Keratinocyte (primary cell): ENCODE results near the gene IL22RA1. TPM values are rescaled to one million over a fixed set of nuclear protein-coding genes. Genes with fewer than 3 reads are reported as not detected.

Experiments
- DNase-seq: peaks from one replicate; pipeline ENCODE4 v3.0.0-alpha.2; 2011; ENCODE audit warnings: low read depth, missing footprints, low spot score
- FAIRE-seq: peaks from 2 replicates; lab custom pipeline; 2011; peaks lifted over from hg19 to GRCh38; lab: Jason Lieb, UNC
- H2AFZ ChIP-seq: 2 replicates; pipeline ENCODE4 v1.6.0; 2012; ENCODE audit warnings: low read length, control low read depth, inconsistent platforms; ENCODE audit not compliant: control insufficient read depth
- H3K27ac ChIP-seq: 2 replicates; pipeline ENCODE4 v1.5.1; 2011; ENCODE audit warnings: low read length; ENCODE audit not compliant: control insufficient read depth, insufficient read depth
- H3K27me3 ChIP-seq: 3 replicates; pipeline ENCODE4 v1.6.0; 2011; ENCODE audit warnings: low read length; ENCODE audit not compliant: control insufficient read depth, insufficient read depth; ENCODE audit errors: extremely low read depth
- H3K36me3 ChIP-seq, 2 experiments: 2 replicates in 1 of 2; 3 replicates in 1 of 2; pipeline ENCODE4 v1.5.1; 2011; ENCODE audit warnings: low read length in 2 of 2, mild to moderate bottlenecking in 1 of 2; ENCODE audit not compliant: control insufficient read depth in 2 of 2, insufficient read depth in 2 of 2; ENCODE audit errors: extremely low read depth in 1 of 2
- H3K4me1 ChIP-seq: 3 replicates; pipeline ENCODE4 v1.5.1; 2011; ENCODE audit warnings: low read length; ENCODE audit not compliant: control insufficient read depth, insufficient read depth; ENCODE audit errors: extremely low read depth
- H3K4me2 ChIP-seq: 3 replicates; pipeline ENCODE4 v1.6.0; 2011; ENCODE audit warnings: low read depth, low read length; ENCODE audit not compliant: control insufficient read depth, insufficient read depth; ENCODE audit errors: extremely low read depth
- H3K4me3 ChIP-seq, 3 experiments: fragments of 200-600 bp in 1 of 3; sonication (generic) in 1 of 3; 2 replicates in 2 of 3; 3 replicates in 1 of 3; pipeline ENCODE4 v1.5.1; 2011 to 2016; ENCODE audit warnings: low read length in 3 of 3, mild to moderate bottlenecking in 3 of 3, control low read depth in 2 of 3, inconsistent platforms in 1 of 3, low read depth in 1 of 3, mixed read lengths in 1 of 3, mixed run types in 1 of 3, moderate library complexity in 1 of 3; ENCODE audit not compliant: control insufficient read depth in 2 of 3, insufficient read depth in 2 of 3; ENCODE audit errors: extremely low read depth in 1 of 3
- H3K79me2 ChIP-seq: 2 replicates; pipeline ENCODE4 v1.6.0; 2012; ENCODE audit warnings: low read length; ENCODE audit not compliant: control insufficient read depth, insufficient read depth
- H3K9ac ChIP-seq: 3 replicates; pipeline ENCODE4 v1.6.0; 2011; ENCODE audit warnings: low read length; ENCODE audit not compliant: control insufficient read depth, insufficient read depth; ENCODE audit errors: extremely low read depth
- H3K9me1 ChIP-seq: 3 replicates; pipeline ENCODE4 v1.6.0; 2011; ENCODE audit warnings: low read length; ENCODE audit not compliant: control insufficient read depth, insufficient read depth; ENCODE audit errors: extremely low read depth
- H3K9me3 ChIP-seq: 2 replicates; pipeline ENCODE4 v1.5.1; 2012; ENCODE audit warnings: low read depth, low read length; ENCODE audit not compliant: control insufficient read depth
- H4K20me1 ChIP-seq: 3 replicates; pipeline ENCODE4 v1.6.0; 2011; ENCODE audit warnings: low read length; ENCODE audit not compliant: control insufficient read depth, insufficient read depth; ENCODE audit errors: extremely low read depth
- CTCF ChIP-seq, 3 experiments: IDR thresholded peaks in 1 of 3; conservative IDR thresholded peaks in 1 of 3; optimal IDR thresholded peaks in 1 of 3; 2 replicates in 2 of 3; 3 replicates in 1 of 3; pipeline versions ENCODE3 to v1.5.1; 2011; ENCODE audit warnings: low read length in 3 of 3, mild to moderate bottlenecking in 3 of 3, moderate library complexity in 2 of 3, control low read depth in 1 of 3, inconsistent platforms in 1 of 3; ENCODE audit not compliant: insufficient read depth in 2 of 3; ENCODE audit errors: extremely low read depth in 1 of 3
- EZH2 ChIP-seq: IDR thresholded peaks from one replicate; pipeline ENCODE4 v1.6.1; 2012; ENCODE audit warnings: inconsistent platforms, mild to moderate bottlenecking, low read length, moderate library complexity
- dilution Hi-C: fragments of 300-500 bp; cut with MboI; formaldehyde crosslinking; loops from one replicate; pipeline ENCODE4 v1.7.0; 2020; ENCODE audit warnings: low sequenced_read_pairs; ENCODE audit not compliant: extremely low pct_ligation_motif_present
- polyA plus RNA-seq, 5 experiments: library from polyadenylated mRNA; depleted of rRNA in 3 of 5; stranded (reverse) in 3 of 5; stranded (forward) in 1 of 5; unstranded in 1 of 5; fragments of >200 nt; gene quantifications; 1 replicate in 1 of 5; 2 replicates in 3 of 5; 3 replicates in 1 of 5; pipeline versions ENCODE4 v1.2.1 to v1.2.3, GENCODE V29; 2011 to 2012; ENCODE audit warnings: missing spikeins in 2 of 5, low read depth in 1 of 5, low replicate concordance in 1 of 5

The IL22RA1 gene
- polyA plus RNA-seq, 1 donor (not counting 4 experiments of a cell fraction or from before 2014, with no cell fraction given): 1.7 TPM

DNA sequence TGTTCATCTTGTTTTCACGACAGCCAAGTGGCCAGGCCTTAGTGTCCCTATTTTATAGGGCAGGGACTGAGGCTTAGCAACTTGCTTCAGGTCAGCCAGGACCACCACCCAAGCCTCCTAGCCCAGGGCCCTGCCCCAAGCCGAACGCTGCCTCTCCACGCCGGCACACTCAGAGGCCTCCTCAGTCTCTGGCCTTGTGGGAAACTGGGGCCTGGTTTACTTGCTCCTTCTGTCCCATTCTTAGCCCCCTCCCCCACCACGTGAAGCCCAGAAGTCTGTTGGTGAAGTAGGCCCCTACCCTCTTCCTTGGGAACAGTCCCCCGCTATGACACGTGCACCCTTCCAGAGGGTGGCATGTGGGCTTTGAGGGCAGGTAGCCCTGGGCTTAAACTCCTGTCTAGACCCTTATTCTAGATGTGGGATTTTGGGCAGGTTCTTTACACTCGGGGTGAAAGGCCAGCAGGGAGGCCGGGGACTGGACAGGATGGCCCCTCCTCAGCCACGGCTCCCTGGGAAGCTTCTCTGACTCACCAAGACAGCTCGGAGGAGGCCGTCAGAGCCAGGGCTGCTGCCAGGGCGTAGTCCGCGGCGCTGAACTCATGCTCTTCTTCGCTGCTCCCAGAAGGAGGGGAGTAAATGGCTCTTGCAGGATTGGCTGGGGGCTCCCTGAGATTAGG lies 35.3 kb downstream of the IL22RA1 start:
- H3K27ac ChIP-seq: peak overlapping the region; percentile 70
- DNase-seq (no peak), FAIRE-seq (no peak)
- dilution Hi-C loops: no loop called here
- H3K4me1 ChIP-seq: peaks cover 37% of the 10 kb centered on the region
- H3K9me1 ChIP-seq: peaks cover 2% of the 10 kb centered on the region
- H2AFZ ChIP-seq: peak overlapping the region; percentile 55
- H3K4me2 ChIP-seq: peak overlapping the region; percentile 59
- H3K27me3 ChIP-seq: no peaks in the 10 kb centered on the region
- H3K4me3 ChIP-seq: no peak overlapping the region
- H3K9me3 ChIP-seq: no peaks in the 10 kb centered on the region
- no peaks in the 10 kb centered on the region for H4K20me1 ChIP-seq
- peak overlapping the region; percentile 56 for H3K9ac ChIP-seq
- H3K36me3 ChIP-seq: no peaks in the 10 kb centered on the region
- TF ChIP-seq CTCF (optimal IDR thresholded peaks at IDR 0.05 in 1 of 3, IDR thresholded peaks at IDR 0.05 in 1 of 3, conservative IDR thresholded peaks at IDR 0.05 in 1 of 3; ENCODE audit: extremely low read depth in 1 of 3, insufficient read depth in 2 of 3, low read length in 3 of 3) (no peak), EZH2 (no peak)
- no peaks in the 10 kb centered on the region for H3K79me2 ChIP-seq

- Histone ChIP-seq H3K9ac (no peak overlapping the region), H3K4me1 (peaks cover 18% of the 10 kb centered on the region), H3K4me2 (no peak overlapping the region), H3K27ac (no peak overlapping the region), H3K27me3 (no peaks in the 10 kb centered on the region), H3K36me3 (no peaks in the 10 kb centered on the region), H4K20me1 (no peaks in the 10 kb centered on the region), H2AFZ (no peak overlapping the region), H3K79me2 (no peaks in the 10 kb centered on the region), H3K9me3 (no peaks in the 10 kb centered on the region), H3K4me3 (no peak overlapping the region), H3K9me1 (peaks cover 2% of the 10 kb centered on the region)
- FAIRE-seq: no peak
- TF ChIP-seq CTCF (optimal IDR thresholded peaks at IDR 0.05 in 1 of 3, IDR thresholded peaks at IDR 0.05 in 1 of 3, conservative IDR thresholded peaks at IDR 0.05 in 1 of 3; ENCODE audit: extremely low read depth in 1 of 3, insufficient read depth in 2 of 3, low read length in 3 of 3) (no peak), EZH2 (no peak)
- dilution Hi-C loops: no loop called here
- DNase-seq: no peak
Observed at GRCh38 chr1:24105368-24106160, 37.4 kb downstream of the IL22RA1 start.
